ENCODE results near the gene TRMT1. TPM values are rescaled to one million over a fixed set of nuclear protein-coding genes. Genes with fewer than 3 reads are reported as not detected.

TRMT1 gene
- total RNA-seq, 4 donors from 2014 or later: 19.4 to 42.5 (median 29.0) TPM

GRCh38 chr19:13152974-13153568 is 36.5 kb upstream of the TRMT1 start:
- Histone ChIP-seq H3K4me3 (peak overlapping the region; percentile 85 to 99 (median 92)), H3K27me3 (no peaks in the 10 kb centered on the region), H3K27ac (peak overlapping the region; percentile 96 to 100 (median 100)), H3K4me1 (peaks cover 27 to 62% (median 30%) of the 10 kb centered on the region in 3 donors), H3K36me3 (peaks cover 0 to 4% (median 0%) of the 10 kb centered on the region in 3 donors), H3K9me3 (no peaks in the 10 kb centered on the region)
- WGBS, 2 donors: 0% methylated on average over 5 of the region's 59 CpGs; no CpG with 5 or more reads in 1 of the 2 donors
- DNase-seq: peak; percentile 62
- TF ChIP-seq POLR2A (IDR thresholded peaks at IDR 0.05): peak; percentile 87 to 100 (median 96)
- TF ChIP-seq, protein P1, sequence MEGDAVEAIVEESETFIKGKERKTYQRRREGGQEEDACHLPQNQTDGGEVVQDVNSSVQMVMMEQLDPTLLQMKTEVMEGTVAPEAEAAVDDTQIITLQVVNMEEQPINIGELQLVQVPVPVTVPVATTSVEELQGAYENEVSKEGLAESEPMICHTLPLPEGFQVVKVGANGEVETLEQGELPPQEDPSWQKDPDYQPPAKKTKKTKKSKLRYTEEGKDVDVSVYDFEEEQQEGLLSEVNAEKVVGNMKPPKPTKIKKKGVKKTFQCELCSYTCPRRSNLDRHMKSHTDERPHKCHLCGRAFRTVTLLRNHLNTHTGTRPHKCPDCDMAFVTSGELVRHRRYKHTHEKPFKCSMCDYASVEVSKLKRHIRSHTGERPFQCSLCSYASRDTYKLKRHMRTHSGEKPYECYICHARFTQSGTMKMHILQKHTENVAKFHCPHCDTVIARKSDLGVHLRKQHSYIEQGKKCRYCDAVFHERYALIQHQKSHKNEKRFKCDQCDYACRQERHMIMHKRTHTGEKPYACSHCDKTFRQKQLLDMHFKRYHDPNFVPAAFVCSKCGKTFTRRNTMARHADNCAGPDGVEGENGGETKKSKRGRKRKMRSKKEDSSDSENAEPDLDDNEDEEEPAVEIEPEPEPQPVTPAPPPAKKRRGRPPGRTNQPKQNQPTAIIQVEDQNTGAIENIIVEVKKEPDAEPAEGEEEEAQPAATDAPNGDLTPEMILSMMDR (IDR thresholded peaks at IDR 0.05): peak in 3 of 6 experiments; percentile 11 to 33 (median 31)
- intact Hi-C loops (cut with DNase I): no loop called here

DNA sequence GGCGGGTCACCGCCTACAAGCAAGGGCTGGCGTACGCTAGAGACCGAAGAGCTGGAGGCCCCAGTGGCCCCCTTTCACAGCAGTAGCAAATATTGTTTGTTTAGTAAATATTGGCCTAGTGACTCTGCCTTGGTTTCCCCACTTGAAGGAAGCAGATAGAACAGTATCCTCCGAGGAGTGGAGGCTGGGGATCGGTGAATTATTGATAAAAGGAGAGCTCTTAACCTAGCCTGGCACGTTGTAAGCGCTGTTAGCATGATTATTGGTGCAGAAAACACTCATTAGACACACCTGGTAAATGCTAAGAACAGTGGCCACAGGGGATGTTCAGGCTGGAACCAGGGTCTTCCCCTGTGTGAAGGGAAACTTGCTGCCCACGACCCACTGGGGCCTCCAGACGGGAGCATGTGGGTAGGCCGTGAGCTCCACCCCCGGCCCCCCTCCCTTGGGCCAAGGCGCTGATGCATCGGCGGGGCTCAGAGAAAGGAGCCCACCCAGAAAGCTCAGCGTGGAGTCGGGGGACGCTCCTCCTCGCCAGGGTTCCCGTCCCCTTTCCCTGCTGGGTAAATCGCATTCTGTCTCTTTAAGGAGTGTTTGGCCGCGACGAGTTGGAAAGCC is 35.9 kb upstream of the TRMT1 start:
- peaks cover 0 to 4% (median 0%) of the 10 kb centered on the region in 3 donors for H3K36me3 ChIP-seq
- H3K4me1 ChIP-seq: peaks cover 27 to 62% (median 30%) of the 10 kb centered on the region in 3 donors
- H3K27ac ChIP-seq: peak overlapping the region; percentile 96 to 100 (median 100)
- no peaks in the 10 kb centered on the region for H3K9me3 ChIP-seq
- intact Hi-C loops (cut with DNase I): no loop called here
- no peaks in the 10 kb centered on the region for H3K27me3 ChIP-seq
- DNase-seq: no peak
- TF ChIP-seq, protein P1 (IDR thresholded peaks at IDR 0.05): no peak
- no peak for TF ChIP-seq POLR2A (IDR thresholded peaks at IDR 0.05)
- H3K4me3 ChIP-seq: peak overlapping the region; percentile 85 to 99 (median 92)
- WGBS, 2 donors: 0% methylated on average over 5 to 9 of the region's 25 CpGs

GRCh38 chr19:13151605-13152355 is 35.2 kb upstream of the TRMT1 start:
- WGBS, 2 donors: 0% methylated on average over 5 to 12 of the region's 71 CpGs
- H3K27ac ChIP-seq: peak overlapping the region; percentile 96 to 100 (median 100)
- H3K9me3 ChIP-seq: no peaks in the 10 kb centered on the region
- peaks cover 27 to 62% (median 30%) of the 10 kb centered on the region in 3 donors for H3K4me1 ChIP-seq
- peak overlapping the region; percentile 85 to 99 (median 94) for H3K4me3 ChIP-seq
- DNase-seq: peak; percentile 76
- TF ChIP-seq POLR2A (IDR thresholded peaks at IDR 0.05): peak in 3 of 4 donors; percentile 35 to 97 (median 95)
- TF ChIP-seq, protein P1 (IDR thresholded peaks at IDR 0.05): no peak
- no peaks in the 10 kb centered on the region for H3K27me3 ChIP-seq
- peaks cover 0 to 4% (median under 1%) of the 10 kb centered on the region in 3 donors for H3K36me3 ChIP-seq
- intact Hi-C loops (cut with DNase I): no loop called here

DNA sequence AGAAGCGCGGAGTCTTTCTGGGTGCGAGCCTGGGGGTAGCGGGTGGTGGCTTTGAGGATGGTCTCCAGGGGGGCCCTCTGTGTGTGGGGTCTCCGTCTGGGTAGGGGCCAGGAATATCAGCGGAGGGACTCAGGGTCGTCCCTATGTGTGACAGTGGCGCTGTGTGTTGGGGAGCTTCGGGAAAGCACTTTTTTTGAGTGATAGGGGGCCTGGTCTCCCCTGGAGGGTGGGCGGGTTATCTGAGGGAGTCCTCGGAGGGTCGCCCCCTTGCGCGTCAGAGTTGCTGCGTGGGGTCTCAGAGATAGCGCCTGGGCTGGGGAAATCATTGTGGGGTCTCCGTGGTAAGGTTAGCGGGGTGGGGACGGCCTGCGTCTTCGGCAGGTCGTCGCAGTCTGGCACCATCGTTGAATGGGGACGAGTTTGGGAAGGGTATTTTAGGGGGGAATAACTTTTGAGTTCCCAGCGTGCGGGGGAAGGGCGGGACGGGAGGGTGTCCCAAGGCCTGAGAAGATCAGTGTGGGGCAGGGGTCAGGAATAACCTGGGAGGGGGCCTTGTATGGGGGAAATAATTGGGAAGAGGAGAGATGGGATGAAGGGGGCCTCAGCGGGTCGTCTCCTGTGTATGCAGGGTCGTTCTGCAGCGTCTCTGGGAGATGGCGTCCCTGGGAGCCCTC is 34.5 kb upstream of the TRMT1 start:
- Histone ChIP-seq H3K4me3 (peak overlapping the region; percentile 85 to 99 (median 94)), H3K9me3 (no peaks in the 10 kb centered on the region), H3K4me1 (peaks cover 24 to 59% (median 25%) of the 10 kb centered on the region in 3 donors), H3K27me3 (no peaks in the 10 kb centered on the region), H3K27ac (peak overlapping the region; percentile 96 to 100 (median 100)), H3K36me3 (peaks cover 0 to 8% (median 4%) of the 10 kb centered on the region in 3 donors)
- 0% methylated on average over 7 to 19 of the region's 34 CpGs for WGBS, 2 donors
- intact Hi-C loops (cut with DNase I): no loop called here
- TF ChIP-seq, protein P1 (IDR thresholded peaks at IDR 0.05): no peak
- no peak for TF ChIP-seq POLR2A (IDR thresholded peaks at IDR 0.05)
- DNase-seq: no peak
